ENCODE data around the gene BBX.
"Not testable (repeated sequence)": the region's sequence is repeated elsewhere in the genome, so short reads cannot be mapped to it uniquely, and the experiment has no call there.

Gene BBX

GRCh38 chr3:107803170-107803569 lies 280.4 kb downstream of the BBX start:
- no peak for DNase-seq (ENCODE audit: low spot score)

- no peak for DNase-seq (ENCODE audit: low spot score)
Measured at GRCh38 chr3:107806021-107806420, 283.3 kb downstream of the BBX start.

- DNase-seq (ENCODE audit: low spot score): no peak
Measured at GRCh38 chr3:107806536-107806935, 283.8 kb downstream of the BBX start.

GRCh38 chr3:107810171-107811071 lies 287.7 kb downstream of the BBX start:
- no peak for DNase-seq (ENCODE audit: low spot score)

- DNase-seq (ENCODE audit: low spot score): no peak
Measured at GRCh38 chr3:107813026-107813425, 290.3 kb downstream of the BBX start.

- no peak for DNase-seq (ENCODE audit: low spot score)
Measured at GRCh38 chr3:107816107-107816506, 293.3 kb downstream of the BBX start.

- no peak for DNase-seq (ENCODE audit: low spot score)
Measured at GRCh38 chr3:107817076-107817475, 294.3 kb downstream of the BBX start.

GRCh38 chr3:107818025-107818424 lies 295.3 kb downstream of the BBX start:
- DNase-seq (ENCODE audit: low spot score): no peak

GRCh38 chr3:107819656-107820055 lies 296.9 kb downstream of the BBX start:
- no peak for DNase-seq (ENCODE audit: low spot score)

- no peak for DNase-seq (ENCODE audit: low spot score)
Measured at GRCh38 chr3:107822308-107822707, 299.5 kb downstream of the BBX start.

GRCh38 chr3:107824822-107825371 lies 302.1 kb downstream of the BBX start:
- no peak for DNase-seq (ENCODE audit: low spot score)

GRCh38 chr3:107825556-107825955 lies 302.8 kb downstream of the BBX start:
- DNase-seq (ENCODE audit: low spot score): no peak

GRCh38 chr3:107826727-107827126 lies 304.0 kb downstream of the BBX start:
- DNase-seq (ENCODE audit: low spot score): no peak

GRCh38 chr3:107829185-107829584 lies 306.4 kb downstream of the BBX start:
- DNase-seq (ENCODE audit: low spot score): no peak

GRCh38 chr3:107831590-107831989 lies 308.8 kb downstream of the BBX start:
- DNase-seq (ENCODE audit: low spot score): no peak

- no peak for DNase-seq (ENCODE audit: low spot score)
Measured at GRCh38 chr3:107833043-107833442, 310.3 kb downstream of the BBX start.

- DNase-seq (ENCODE audit: low spot score): no peak
Measured at GRCh38 chr3:107833722-107834416, 311.1 kb downstream of the BBX start.

- DNase-seq (ENCODE audit: low spot score): not testable (repeated sequence)
Measured at GRCh38 chr3:107835001-107835400, 312.2 kb downstream of the BBX start.

GRCh38 chr3:107837895-107838612 lies 315.3 kb downstream of the BBX start:
- DNase-seq (ENCODE audit: low spot score): no peak

- DNase-seq (ENCODE audit: low spot score): no peak
Measured at GRCh38 chr3:107841831-107842230, 319.1 kb downstream of the BBX start.

GRCh38 chr3:107842940-107843339 lies 320.2 kb downstream of the BBX start:
- no peak for DNase-seq (ENCODE audit: low spot score)
